ENCODE data around the gene CHST7. TPM values are rescaled to one million over a fixed set of nuclear protein-coding genes. Genes with fewer than 3 reads are reported as not detected.

The CHST7 gene
- total RNA-seq, 1 donor from 2014 or later: 5.6 TPM

DNA sequence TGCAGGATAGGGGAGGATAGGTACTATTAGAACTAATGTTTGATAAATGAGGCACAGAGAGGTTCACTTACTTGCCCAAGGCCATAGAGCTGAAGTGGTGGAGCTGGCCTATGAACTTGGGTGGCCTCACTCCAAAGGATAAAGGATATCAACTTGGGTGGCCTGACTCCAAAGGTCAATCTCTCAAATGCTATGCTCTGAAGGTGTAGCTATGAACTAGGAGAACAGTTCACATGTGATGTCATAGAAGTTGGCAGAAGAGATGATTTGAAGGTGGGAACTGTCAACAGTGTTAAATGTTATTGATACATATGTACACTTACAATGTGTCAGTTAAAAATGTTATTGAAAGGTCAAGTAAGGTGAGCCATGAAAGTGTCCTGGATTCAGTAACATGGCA is 6.2 kb upstream of the CHST7 start:
- TF ChIP-seq EZH2 (IDR thresholded peaks at IDR 0.05) (no peak), EZH2phosphoT487 (IDR thresholded peaks at IDR 0.05) (no peak)
- TF ChIP-seq, protein P1, sequence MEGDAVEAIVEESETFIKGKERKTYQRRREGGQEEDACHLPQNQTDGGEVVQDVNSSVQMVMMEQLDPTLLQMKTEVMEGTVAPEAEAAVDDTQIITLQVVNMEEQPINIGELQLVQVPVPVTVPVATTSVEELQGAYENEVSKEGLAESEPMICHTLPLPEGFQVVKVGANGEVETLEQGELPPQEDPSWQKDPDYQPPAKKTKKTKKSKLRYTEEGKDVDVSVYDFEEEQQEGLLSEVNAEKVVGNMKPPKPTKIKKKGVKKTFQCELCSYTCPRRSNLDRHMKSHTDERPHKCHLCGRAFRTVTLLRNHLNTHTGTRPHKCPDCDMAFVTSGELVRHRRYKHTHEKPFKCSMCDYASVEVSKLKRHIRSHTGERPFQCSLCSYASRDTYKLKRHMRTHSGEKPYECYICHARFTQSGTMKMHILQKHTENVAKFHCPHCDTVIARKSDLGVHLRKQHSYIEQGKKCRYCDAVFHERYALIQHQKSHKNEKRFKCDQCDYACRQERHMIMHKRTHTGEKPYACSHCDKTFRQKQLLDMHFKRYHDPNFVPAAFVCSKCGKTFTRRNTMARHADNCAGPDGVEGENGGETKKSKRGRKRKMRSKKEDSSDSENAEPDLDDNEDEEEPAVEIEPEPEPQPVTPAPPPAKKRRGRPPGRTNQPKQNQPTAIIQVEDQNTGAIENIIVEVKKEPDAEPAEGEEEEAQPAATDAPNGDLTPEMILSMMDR (IDR thresholded peaks at IDR 0.05): no peak
- no peak for DNase-seq (ENCODE audit: low spot score)
- Histone ChIP-seq H3K9ac (no peak overlapping the region), H2AFZ (replicated peaks) (no peak overlapping the region), H3K4me1 (no peaks in the 10 kb centered on the region), H3F3A (ENCODE audit: low read depth) (peaks cover 7% of the 10 kb centered on the region), H3K9me3 (ENCODE audit: low read depth) (no peaks in the 10 kb centered on the region), H3K4me2 (no peak overlapping the region), H3K79me2 (ENCODE audit: low read depth) (no peaks in the 10 kb centered on the region), H4K20me1 (ENCODE audit: low read depth) (no peaks in the 10 kb centered on the region), H3K36me3 (no peaks in the 10 kb centered on the region), H3K27me3 (no peaks in the 10 kb centered on the region), H3K4me3 (no peak overlapping the region), H3K27ac (no peak overlapping the region)
- H3K9me3 Mint-ChIP-seq: peaks cover 7% of the 10 kb centered on the region
- H3K27me3 Mint-ChIP-seq (ENCODE audit: insufficient read depth, low read depth): peaks cover 7% of the 10 kb centered on the region
- H3K4me1 Mint-ChIP-seq: peaks cover 6% of the 10 kb centered on the region
- H3K27ac Mint-ChIP-seq: no peak overlapping the region
- H3K4me3 Mint-ChIP-seq: no peak overlapping the region
- peaks cover 2% of the 10 kb centered on the region for H3K36me3 Mint-ChIP-seq

DNA sequence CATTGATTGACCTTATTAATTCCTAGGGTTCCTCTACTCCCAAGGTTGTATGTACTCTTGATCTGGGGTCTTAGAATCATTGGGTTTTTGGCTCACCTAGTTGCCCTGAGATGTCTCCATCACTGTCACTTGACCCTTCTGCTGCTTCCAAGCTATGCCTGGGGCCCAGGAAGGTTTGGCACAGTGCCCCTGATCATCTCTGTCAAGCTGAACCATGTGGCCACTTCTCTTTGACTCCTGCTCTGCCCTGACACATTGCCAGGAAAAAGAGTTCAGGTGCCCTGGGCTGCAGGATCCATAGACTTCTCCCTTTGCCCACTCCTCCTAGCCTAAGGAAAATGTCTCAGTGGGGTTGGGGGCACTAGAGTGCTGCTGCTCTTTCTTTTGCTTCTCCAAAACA is 3.9 kb upstream of the CHST7 start:
- H3K4me1 Mint-ChIP-seq: peaks cover 9% of the 10 kb centered on the region
- H4K20me1 ChIP-seq (ENCODE audit: low read depth): peaks cover 2% of the 10 kb centered on the region
- no peaks in the 10 kb centered on the region for H3K36me3 ChIP-seq
- H3K9me3 Mint-ChIP-seq: peaks cover 6% of the 10 kb centered on the region
- no peak overlapping the region for H3K4me2 ChIP-seq
- no peaks in the 10 kb centered on the region for H3K9me3 ChIP-seq (ENCODE audit: low read depth)
- TF ChIP-seq EZH2 (IDR thresholded peaks at IDR 0.05) (no peak), EZH2phosphoT487 (IDR thresholded peaks at IDR 0.05) (no peak)
- TF ChIP-seq, protein P1 (IDR thresholded peaks at IDR 0.05): no peak
- no peak overlapping the region for H3K27ac ChIP-seq
- H3K9ac ChIP-seq: no peak overlapping the region
- peaks cover 2% of the 10 kb centered on the region for H3K36me3 Mint-ChIP-seq
- no peaks in the 10 kb centered on the region for H3K4me1 ChIP-seq
- peaks cover 6% of the 10 kb centered on the region for H3K27me3 ChIP-seq
- H3K4me3 ChIP-seq: no peak overlapping the region
- peaks cover 7% of the 10 kb centered on the region for H3K27me3 Mint-ChIP-seq (ENCODE audit: insufficient read depth, low read depth)
- H3K27ac Mint-ChIP-seq: no peak overlapping the region
- no peak overlapping the region for H2AFZ ChIP-seq (replicated peaks)
- no peak for DNase-seq (ENCODE audit: low spot score)
- H3K4me3 Mint-ChIP-seq: no peak overlapping the region
- H3K79me2 ChIP-seq (ENCODE audit: low read depth): no peaks in the 10 kb centered on the region
- H3F3A ChIP-seq (ENCODE audit: low read depth): peaks cover 12% of the 10 kb centered on the region

DNA sequence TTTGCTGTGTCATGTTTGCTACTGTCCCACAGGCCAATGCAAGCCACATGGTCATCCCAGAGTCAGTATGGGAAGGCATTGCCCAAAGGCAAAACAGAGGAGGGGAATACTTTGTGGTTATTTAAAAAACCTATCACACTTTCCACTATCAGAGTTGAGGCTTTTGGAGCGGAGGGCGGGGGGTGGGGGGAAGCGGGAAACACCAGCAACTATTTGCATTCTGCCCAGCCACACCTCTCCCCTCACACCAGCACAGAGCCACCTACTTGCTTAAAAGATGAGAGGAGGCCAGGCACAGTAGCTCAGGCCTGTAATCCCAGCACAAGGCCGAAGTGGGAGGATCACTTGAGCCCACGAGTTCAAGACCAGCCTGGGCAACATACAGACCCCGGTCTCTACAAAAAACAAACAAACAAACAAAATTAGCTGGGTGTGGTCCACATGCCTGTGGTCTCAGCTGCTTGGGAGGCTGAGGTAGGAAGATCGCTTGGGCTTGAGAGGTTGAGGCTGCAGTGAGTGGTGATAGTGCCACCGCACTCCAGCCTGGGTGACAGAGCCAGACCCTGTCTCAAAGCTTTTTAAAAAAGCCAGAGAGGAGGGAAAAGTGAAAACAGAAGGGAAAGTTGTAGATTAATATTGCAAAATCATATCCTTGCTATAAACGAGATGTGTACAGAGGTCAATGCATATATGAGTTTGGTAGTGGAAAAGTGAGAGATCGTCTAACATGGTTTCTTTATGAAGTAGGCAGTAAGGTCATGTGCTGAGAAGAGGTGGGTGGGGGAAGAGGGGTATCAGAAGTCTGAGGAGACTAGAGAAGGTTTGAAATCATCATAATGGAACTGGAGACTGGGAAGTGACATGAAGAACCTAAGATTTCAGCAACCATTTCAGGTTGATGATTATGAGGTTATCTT is 1.9 kb upstream of the CHST7 start:
- no peak overlapping the region for H3K27ac Mint-ChIP-seq
- no peak for DNase-seq (ENCODE audit: low spot score)
- no peaks in the 10 kb centered on the region for H3K9me3 ChIP-seq (ENCODE audit: low read depth)

More for the DNA sequence above, 1.9 kb upstream of the CHST7 start:
- Histone ChIP-seq H3K79me2 (ENCODE audit: low read depth) (no peaks in the 10 kb centered on the region), H4K20me1 (ENCODE audit: low read depth) (peaks cover 7% of the 10 kb centered on the region), H3K4me2 (no peak overlapping the region), H3K36me3 (no peaks in the 10 kb centered on the region), H3K4me3 (no peak overlapping the region), H3K4me1 (no peaks in the 10 kb centered on the region), H3K9ac (no peak overlapping the region), H3F3A (ENCODE audit: low read depth) (peaks cover 12% of the 10 kb centered on the region), H3K27ac (no peak overlapping the region), H3K27me3 (peaks cover 19% of the 10 kb centered on the region), H2AFZ (replicated peaks) (no peak overlapping the region)
- H3K9me3 Mint-ChIP-seq: peaks cover 6% of the 10 kb centered on the region
- peak overlapping the region; percentile 70 for H3K4me3 Mint-ChIP-seq
- H3K4me1 Mint-ChIP-seq: peaks cover 15% of the 10 kb centered on the region
- peaks cover 7% of the 10 kb centered on the region for H3K27me3 Mint-ChIP-seq (ENCODE audit: insufficient read depth, low read depth)
- H3K36me3 Mint-ChIP-seq: peaks cover 2% of the 10 kb centered on the region
- TF ChIP-seq EZH2 (IDR thresholded peaks at IDR 0.05) (no peak), EZH2phosphoT487 (IDR thresholded peaks at IDR 0.05) (no peak)
- TF ChIP-seq, protein P1 (IDR thresholded peaks at IDR 0.05): no peak
